MCF 10A (cell line): ENCODE measurements around the gene BTBD2. TPM values are rescaled to one million over a fixed set of nuclear protein-coding genes. Genes with fewer than 3 reads are reported as not detected.

Source experiments
- BruUV-seq: library from RNA; stranded (reverse); fragments of 400-500 nt; replicated peaks from 2 replicates; lab custom pipeline; 2021; lab: Mats Ljungman, UMichigan
- CTCF ChIA-PET: fragments of 300-600 bp; sonication (Branson Sonifier 250); formaldehyde crosslinking; extraction: SDS; loops from one replicate; lab custom pipeline; 2021; ENCODE audit warnings: antibody characterized with exemption, inconsistent platforms; lab: Yijun Ruan, JAX
- POLR2A ChIA-PET: fragments of 300-600, 350-650 bp; sonication (Branson Sonifier 250); formaldehyde crosslinking; extraction: SDS; loops from one replicate; lab custom pipeline; 2020; ENCODE audit warnings: antibody characterized with exemption, inconsistent platforms; lab: Yijun Ruan, JAX
- DNase-seq: peaks from one replicate; pipeline ENCODE4 v3.0.0-alpha.2; 2018; ENCODE audit not compliant: unreplicated experiment
- H3K27ac Mint-ChIP-seq: one replicate; pipeline ENCODE4 v1.8.0; 2022; ENCODE audit warnings: mild to moderate bottlenecking, low read depth, mixed read lengths; ENCODE audit not compliant: unreplicated experiment
- H3K27me3 Mint-ChIP-seq: one replicate; pipeline ENCODE4 v1.8.0; 2022; ENCODE audit warnings: mixed read lengths; ENCODE audit not compliant: insufficient read depth, unreplicated experiment
- H3K36me3 Mint-ChIP-seq: one replicate; pipeline ENCODE4 v1.8.0; 2022; ENCODE audit warnings: mild to moderate bottlenecking, moderate library complexity, mixed read lengths; ENCODE audit not compliant: insufficient read depth, unreplicated experiment
- H3K4me1 Mint-ChIP-seq: one replicate; pipeline ENCODE4 v1.8.0; 2022; ENCODE audit warnings: mixed read lengths; ENCODE audit not compliant: insufficient read depth, unreplicated experiment
- H3K4me3 Mint-ChIP-seq: one replicate; pipeline ENCODE4 v1.8.0; 2022; ENCODE audit warnings: mild to moderate bottlenecking, moderate library complexity, mixed read lengths; ENCODE audit not compliant: unreplicated experiment
- H3K9me3 Mint-ChIP-seq: one replicate; pipeline ENCODE4 v1.8.0; 2022; ENCODE audit warnings: mixed read lengths; ENCODE audit not compliant: unreplicated experiment
- CTCF ChIP-seq: fragments of 200-600 bp; IDR thresholded peaks from one replicate; pipeline ENCODE4 v1.8.0; 2022; ENCODE audit warnings: antibody characterized with exemption, mild to moderate bottlenecking; ENCODE audit not compliant: unreplicated experiment
- intact Hi-C: fragments of 100-400 bp; cut with micrococcal nuclease; formaldehyde crosslinking; loops from 2 replicates; pipeline ENCODE4 v1.14.1; 2022
- total RNA-seq: library from RNA; stranded (reverse); gene quantifications from 2 replicates; pipeline ENCODE4 v1.2.3, GENCODE V29; 2022

Gene BTBD2
- total RNA-seq, 1 experiment from 2014 or later = 53.1 TPM

- Mint-ChIP-seq H3K27ac (peak overlapping the region; percentile 75), H3K36me3 (no peaks in the 10 kb centered on the region), H3K27me3 (no peaks in the 10 kb centered on the region), H3K9me3 (no peaks in the 10 kb centered on the region), H3K4me1 (peaks cover 12% of the 10 kb centered on the region), H3K4me3 (peak overlapping the region; percentile 83)
- TF ChIP-seq CTCF = no peak
- POLR2A ChIA-PET = interaction anchor here (0.8 to 1.1 kb wide), 5 partner anchors 15 to 117 kb away, joined by 3 to 4 read pairs (median 4); no protein-coding TSS in a partner anchor
- intact Hi-C loops = no loop called here
- BruUV-seq = no TSS peak
- no peak for DNase-seq
- CTCF ChIA-PET = interaction anchor here (0.5 to 1.3 kb wide), 4 partner anchors 12 to 128 kb away, joined by 3 to 5 read pairs (median 4); no protein-coding TSS in a partner anchor
Observed at GRCh38 chr19:1942934-1943555, 72.5 kb downstream of the BTBD2 start.

- no peaks in the 10 kb centered on the region for H3K36me3 Mint-ChIP-seq
- intact Hi-C loops = no loop called here
- H3K9me3 Mint-ChIP-seq = no peaks in the 10 kb centered on the region
- peak overlapping the region; percentile 75 for H3K27ac Mint-ChIP-seq
- DNase-seq = peak; percentile 78
- no peak for TF ChIP-seq CTCF
- no peaks in the 10 kb centered on the region for H3K27me3 Mint-ChIP-seq
- BruUV-seq = no TSS peak
- CTCF ChIA-PET = interaction anchor here (0.5 to 1.3 kb wide), 5 partner anchors 12 to 351 kb away, joined by 3 to 5 read pairs (median 3); no protein-coding TSS in a partner anchor
- H3K4me1 Mint-ChIP-seq = peaks cover 12% of the 10 kb centered on the region
- peak overlapping the region; percentile 83 for H3K4me3 Mint-ChIP-seq
- POLR2A ChIA-PET = interaction anchor here (0.8 to 1.1 kb wide), 6 partner anchors 15 to 118 kb away, joined by 3 to 4 read pairs (median 4); no protein-coding TSS in a partner anchor
Observed at GRCh38 chr19:1942078-1942933, 73.2 kb downstream of the BTBD2 start.

- POLR2A ChIA-PET = interaction anchor here (1.0 to 1.1 kb wide), 2 partner anchors 57 to 119 kb away, joined by 3 to 4 read pairs; no protein-coding TSS in a partner anchor
Observed at GRCh38 chr19:1941146-1942077, 74.1 kb downstream of the BTBD2 start, which contains the start of gene CSNK1G2. CSNK1G2 (plus strand) TSS chr19:1941172; CDS start chr19:1969773, 28,601 bp downstream.

More at GRCh38 chr19:1941146-1942077, 74.1 kb downstream of the BTBD2 start, which contains the start of gene CSNK1G2:
- intact Hi-C loops = no loop called here
- CTCF ChIA-PET = interaction anchor here (0.5 to 1.3 kb wide), 3 partner anchors 13 to 350 kb away, joined by 3 to 4 read pairs (median 3); no protein-coding TSS in a partner anchor
- no TSS peak for BruUV-seq
- Mint-ChIP-seq H3K27ac (peak within 1 kb of the TSS; percentile 92), H3K27me3 (no peaks in the 10 kb centered on the region), H3K9me3 (no peaks in the 10 kb centered on the region), H3K4me3 (peak within 1 kb of the TSS; percentile 83), H3K4me1 (peaks cover 12% of the 10 kb centered on the region), H3K36me3 (no peaks in the 10 kb centered on the region)
- no peak for DNase-seq
- no peak for TF ChIP-seq CTCF
